ENCODE measurements around the gene GRIK1.
A peak's percentile ranks its signal among the peaks of the same experiment; 100 is the strongest.

GRIK1 gene

GRCh38 chr21:29826386-29826785 is 113.4 kb downstream of the GRIK1 start:
- DNase-seq, result no peak

- DNase-seq, result no peak
Measured at GRCh38 chr21:29825936-29826335, 113.9 kb downstream of the GRIK1 start.

- DNase-seq, result no peak
Measured at GRCh38 chr21:29825345-29825744, 114.5 kb downstream of the GRIK1 start.

GRCh38 chr21:29822064-29822463 is 117.7 kb downstream of the GRIK1 start:
- DNase-seq, result no peak

DNA sequence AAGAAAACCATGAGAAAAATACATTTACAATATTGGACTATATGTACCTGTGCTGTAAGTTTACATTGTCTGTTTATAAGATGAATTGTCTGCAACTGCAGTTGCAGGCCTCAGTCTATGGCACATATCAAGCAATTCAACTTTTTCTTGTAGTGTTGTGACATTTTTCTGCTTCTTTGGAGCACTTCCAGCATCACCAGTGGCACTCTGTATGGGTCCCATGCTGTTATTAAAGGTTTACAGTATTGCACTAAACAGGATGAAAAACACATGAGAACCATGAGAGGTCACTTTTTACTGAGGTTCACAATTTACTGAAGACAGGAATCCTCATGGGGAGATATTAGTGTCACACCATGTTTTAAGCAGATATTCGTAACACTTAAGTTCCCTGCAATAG is 118.6 kb downstream of the GRIK1 start:
- DNase-seq, result no peak

DNA sequence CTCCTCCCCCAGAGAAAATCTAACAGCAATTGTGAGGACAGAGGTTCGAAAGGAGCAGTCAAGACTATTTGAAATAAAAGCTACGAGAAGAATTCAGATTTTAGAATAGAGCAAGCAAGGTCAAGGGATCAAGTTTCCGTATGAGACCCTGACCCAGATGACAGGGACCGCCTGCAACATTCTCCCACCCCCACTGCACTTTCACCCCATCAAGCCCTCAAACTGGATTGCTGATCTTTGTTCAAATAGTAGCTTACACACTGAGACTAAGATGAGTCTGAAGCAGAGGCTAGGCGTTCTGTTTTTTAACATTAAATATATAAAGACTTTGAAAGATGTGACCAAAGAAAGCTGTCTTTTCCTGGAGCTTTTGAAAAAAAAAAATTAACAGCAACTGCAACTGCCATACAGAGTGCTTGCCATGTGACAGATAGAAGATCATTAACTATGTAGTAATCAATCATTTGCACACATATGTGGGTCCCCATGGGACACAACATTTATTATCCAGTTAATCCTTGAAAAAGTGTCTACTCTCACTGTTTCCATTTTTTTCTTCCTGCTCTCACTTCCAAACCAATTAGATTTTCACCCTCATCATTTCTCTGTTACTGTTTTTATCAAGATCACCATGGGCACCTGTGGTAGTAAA is 120.0 kb downstream of the GRIK1 start:
- DNase-seq, result no peak

DNA sequence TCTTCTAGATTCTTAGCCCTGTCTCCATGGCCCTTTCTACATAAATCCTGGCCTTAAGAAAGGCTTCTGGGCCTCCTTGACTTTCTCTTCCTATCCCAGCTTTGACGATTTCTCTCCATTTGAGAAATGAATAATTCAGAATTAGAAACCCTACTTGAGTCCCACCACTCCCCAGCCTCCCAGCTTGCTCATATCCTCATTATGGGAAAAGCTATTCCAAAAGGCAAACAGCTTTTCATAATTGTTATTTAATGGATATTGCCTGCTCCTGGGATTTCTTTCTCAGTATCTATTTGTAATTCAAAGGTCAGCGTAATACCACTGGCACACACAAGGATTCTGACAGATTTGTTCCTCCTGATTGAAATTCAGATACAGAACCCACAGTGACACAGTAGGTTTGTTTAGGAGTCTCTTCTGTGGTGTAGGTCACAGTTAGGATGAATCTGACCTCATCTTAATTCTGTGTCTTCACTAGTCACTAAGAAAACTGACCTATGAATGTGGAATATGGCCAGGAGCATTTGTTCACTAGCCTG is 121.3 kb downstream of the GRIK1 start:
- DNase-seq, result no peak

- no peak for DNase-seq
Measured at GRCh38 chr21:29817450-29817849, 122.3 kb downstream of the GRIK1 start.

DNA sequence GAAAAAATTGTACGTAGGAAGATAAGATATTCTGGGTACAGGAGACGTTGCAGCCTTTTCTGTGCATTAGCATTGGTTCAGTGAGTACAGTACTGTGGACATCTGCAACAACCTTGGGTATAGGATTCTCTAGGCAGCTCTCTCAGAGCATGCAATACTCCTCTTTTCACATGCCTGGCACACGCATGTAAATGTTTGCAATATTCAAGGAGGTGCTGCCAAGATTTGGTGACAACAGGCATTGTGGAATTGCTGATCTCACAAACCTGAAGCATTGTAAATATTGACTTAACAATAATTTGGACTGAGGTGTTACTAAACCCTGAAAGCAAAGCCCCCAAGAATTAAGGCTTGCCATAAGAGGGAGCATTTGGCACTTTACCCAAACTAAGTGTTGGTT is 126.8 kb downstream of the GRIK1 start:
- DNase-seq, result peak; percentile 63

DNA sequence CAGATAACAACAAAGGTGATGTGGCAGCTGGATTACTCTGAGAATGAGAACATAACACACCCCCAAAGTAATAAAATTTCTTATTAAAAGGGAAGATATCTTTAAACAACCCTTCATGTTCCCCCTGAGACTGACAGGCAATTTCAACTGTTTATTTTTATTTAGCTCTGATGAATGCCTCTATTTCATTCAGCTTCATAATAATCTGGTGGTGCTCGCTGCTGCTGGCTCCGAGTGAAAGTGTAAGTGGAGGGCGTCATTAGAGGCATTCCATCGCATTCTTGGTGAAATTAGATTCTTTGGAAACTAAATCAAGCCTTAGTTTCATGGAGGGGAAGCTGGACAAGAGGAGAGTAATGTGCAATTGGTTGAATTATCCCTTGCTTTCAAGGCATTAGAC is 128.9 kb downstream of the GRIK1 start:
- no peak for DNase-seq

DNA sequence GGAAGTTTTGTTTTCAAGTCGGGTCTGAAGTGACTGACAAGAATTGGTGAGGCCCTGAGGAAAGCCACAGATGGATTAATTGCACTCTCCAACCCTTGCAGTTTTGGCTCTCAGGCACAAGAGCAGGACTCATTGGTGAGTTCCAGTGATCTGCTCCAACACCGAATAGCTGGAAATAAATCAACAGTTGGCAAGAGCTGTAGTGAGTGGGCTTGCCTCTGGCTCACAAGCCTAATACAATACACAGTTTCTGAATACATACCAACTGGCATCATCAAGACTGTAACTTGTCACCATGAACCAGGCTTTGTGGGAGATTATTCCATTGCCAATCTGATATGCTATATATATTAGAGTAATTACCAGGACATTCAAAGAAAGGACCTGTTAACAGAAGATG is 131.6 kb downstream of the GRIK1 start:
- no peak for DNase-seq

DNA sequence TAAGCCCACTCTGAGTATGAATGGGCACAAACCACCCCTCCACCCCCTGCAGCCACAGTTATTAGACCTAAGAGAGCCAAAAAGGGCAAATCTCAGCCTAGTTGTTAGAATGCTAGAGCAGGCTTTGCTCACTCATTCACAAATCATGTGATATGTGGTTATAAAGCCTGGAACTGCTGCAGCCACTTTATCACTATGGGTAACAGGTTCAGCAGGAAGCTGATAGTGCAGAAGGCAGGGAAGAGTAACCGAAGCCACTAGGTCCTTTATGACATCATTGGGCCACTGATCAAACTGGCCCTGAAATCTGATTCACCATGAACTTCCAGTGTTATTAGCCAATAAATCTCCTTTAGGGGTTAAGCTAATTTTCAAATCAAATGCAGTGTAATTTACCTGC is 134.7 kb downstream of the GRIK1 start:
- DNase-seq, result no peak

DNA sequence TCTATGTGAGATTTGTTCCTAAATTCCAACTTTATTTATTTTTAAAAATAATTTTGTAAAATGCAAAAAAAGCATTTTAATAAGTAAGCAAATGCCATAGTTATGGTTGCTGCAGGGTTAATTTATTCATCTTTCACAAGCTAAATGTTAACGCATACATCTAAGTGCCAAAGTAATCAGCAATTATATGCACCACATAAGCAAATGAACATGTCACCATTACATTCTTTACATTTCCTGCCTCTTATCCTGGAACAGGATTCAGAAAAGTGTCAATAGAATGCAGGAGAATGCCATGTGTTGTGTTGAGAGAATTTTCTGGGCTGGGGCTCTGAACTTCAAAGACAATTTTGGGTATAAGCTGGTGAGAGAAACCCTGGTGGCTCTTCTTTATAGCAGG is 136.6 kb downstream of the GRIK1 start:
- no peak for DNase-seq

DNA sequence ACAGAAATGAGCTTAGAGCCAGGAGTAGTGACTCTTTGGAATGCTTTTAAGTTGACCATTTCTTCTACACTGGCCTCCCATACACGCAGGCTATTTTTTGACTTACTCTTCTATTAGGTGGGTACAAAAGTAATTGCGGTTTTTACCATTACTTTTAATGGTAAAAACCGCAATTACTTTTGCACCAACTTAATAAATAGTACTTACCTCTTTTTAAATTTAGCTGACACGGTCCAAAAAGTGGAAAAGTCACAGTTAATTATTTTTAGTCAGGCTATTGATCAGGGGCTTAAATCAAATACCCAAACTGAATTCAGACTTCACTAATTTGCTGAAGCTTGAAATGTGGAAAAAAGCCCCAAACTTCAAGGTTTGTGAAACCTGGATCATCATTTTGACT is 138.7 kb downstream of the GRIK1 start:
- DNase-seq, result no peak

DNA sequence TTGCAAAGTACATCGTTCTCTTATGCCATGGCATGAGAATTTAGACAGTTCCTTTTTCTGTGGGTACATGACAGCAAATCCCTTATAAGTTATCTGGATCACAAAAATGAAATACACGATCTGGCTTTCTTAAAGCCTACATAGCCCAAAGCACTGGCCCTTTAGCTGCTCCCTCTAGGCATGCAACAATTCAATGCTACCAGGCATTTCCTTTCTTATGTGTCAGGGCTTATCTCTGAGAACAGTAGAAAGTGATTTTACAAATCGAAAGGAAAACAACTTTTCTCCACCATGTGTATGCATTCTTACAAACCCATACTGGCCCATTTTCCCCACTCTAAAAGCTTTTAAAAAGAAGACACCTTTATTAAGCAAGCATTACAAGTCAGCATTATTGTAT is 139.7 kb downstream of the GRIK1 start:
- no peak for DNase-seq

- no peak for DNase-seq
Measured at GRCh38 chr21:29798840-29799239, 141.0 kb downstream of the GRIK1 start.

DNA sequence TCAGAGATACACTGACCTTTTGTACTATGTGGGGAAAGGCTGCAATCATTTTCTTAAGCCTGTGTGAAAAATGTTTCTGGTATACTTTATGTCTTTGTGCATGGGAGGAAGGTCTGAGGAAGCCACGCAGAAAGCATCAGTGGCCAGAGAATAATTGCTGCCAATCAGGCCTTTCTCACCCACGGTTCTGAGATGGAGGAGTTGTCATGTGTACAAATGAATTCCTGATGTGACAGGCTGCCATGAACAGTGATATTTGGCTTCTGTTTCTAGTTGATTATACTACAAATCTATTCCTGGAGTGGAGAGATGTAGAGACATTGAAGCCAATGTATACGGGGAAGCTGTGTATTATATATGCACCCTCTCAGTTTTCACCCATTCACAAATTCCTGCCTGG is 142.6 kb downstream of the GRIK1 start:
- no peak for DNase-seq

GRCh38 chr21:29793712-29794111 is 146.1 kb downstream of the GRIK1 start:
- DNase-seq, result no peak

- DNase-seq, result no peak
Measured at GRCh38 chr21:29789393-29789792, 150.4 kb downstream of the GRIK1 start.

- no peak for DNase-seq
Measured at GRCh38 chr21:29788752-29789151, 151.0 kb downstream of the GRIK1 start.

- no peak for DNase-seq
Measured at GRCh38 chr21:29787361-29787909, 152.4 kb downstream of the GRIK1 start.

GRCh38 chr21:29786496-29787360 is 153.1 kb downstream of the GRIK1 start:
- DNase-seq, result no peak

DNA sequence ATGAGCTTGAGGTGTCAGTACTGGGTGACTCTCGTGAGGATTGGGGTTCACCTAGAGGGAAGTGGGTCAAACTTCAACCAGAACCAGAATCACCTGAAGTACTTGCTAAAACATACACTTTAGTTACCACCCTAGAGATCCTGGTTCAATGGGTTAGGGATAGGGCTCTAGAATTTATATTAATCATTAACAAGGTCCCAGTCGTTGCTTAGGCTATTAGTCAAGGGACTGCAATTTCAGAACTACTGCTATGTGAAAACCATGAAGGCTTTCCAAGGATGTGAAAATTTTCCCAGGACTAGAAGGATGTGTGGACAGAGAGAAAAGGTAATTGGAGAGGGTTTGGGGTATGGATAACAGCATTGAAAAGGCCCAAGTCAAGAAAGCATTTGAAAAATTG is 162.6 kb downstream of the GRIK1 start:
- DNase-seq, result no peak

DNA sequence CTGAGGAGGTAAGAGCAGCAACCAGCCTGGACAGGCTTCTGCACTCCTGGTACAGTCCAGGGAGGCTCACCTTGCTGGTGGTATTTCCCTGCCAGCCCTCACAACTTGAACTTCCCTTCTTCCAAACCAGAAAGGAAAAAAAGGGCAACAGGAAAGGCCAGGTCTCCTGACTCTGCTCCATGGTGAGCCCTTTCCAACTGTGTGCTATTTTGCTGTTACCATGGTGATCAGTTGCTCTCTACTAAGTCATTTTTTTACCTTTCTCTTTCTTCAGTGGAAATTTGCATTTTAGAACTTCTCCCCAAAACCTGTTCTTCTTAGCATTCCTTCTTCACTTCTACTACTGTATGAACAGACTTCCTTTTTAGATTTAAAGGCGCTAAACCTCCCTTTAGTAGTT is 164.3 kb downstream of the GRIK1 start:
- DNase-seq, result no peak

All from NCI-H1092 (cell line).